Naive thymus-derived CD8-positive, alpha-beta T cell (primary cell): ENCODE measurements around the gene PLPPR4. TPM values are rescaled to one million over a fixed set of nuclear protein-coding genes. Genes with fewer than 3 reads are reported as not detected.

ENCODE experiments used
- ATAC-seq, 2 donors: fragments of 150-1000 bp; cut with Tn5 transposase in 1 of 2; sonication (Bioruptor Pico), chemical (Tn5 transposase) in 1 of 2; 1 replicate in 1 of 2; 2 replicates in 1 of 2; pipeline ENCODE4 v1.10.0; 2021; ENCODE audit warnings: mild to moderate bottlenecking in 2 of 2, moderate library complexity in 2 of 2
- POLR2A ChIA-PET: fragments of 350-600 bp; sonication (Branson Sonifier 250); formaldehyde crosslinking; loops from one replicate; lab custom pipeline; 2021; ENCODE audit warnings: antibody characterized with exemption; lab: Charles Lee
- DNase-seq, 10 donors: peaks; one replicate each; pipeline versions ENCODE4 v3.0.0 to v3.0.0-alpha.2; 2020 to 2022
- H3K27ac Mint-ChIP-seq, 10 donors: one replicate each; pipeline ENCODE4 v1.8.0; 2020 to 2022; ENCODE audit warnings: mild to moderate bottlenecking in 10 of 10, mixed read lengths in 10 of 10, moderate library complexity in 4 of 10, inconsistent platforms in 1 of 10
- H3K27me3 Mint-ChIP-seq, 5 donors: one replicate each; pipeline ENCODE4 v1.8.0; 2021 to 2022; ENCODE audit warnings: mixed read lengths in 5 of 5
- H3K36me3 Mint-ChIP-seq, 3 donors: one replicate each; pipeline ENCODE4 v1.8.0; 2020 to 2022; ENCODE audit warnings: mixed read lengths in 3 of 3, mild to moderate bottlenecking in 2 of 3, inconsistent platforms in 1 of 3
- H3K4me1 Mint-ChIP-seq, 4 donors: one replicate each; pipeline ENCODE4 v1.8.0; 2021 to 2022; ENCODE audit warnings: mixed read lengths in 4 of 4
- H3K4me3 Mint-ChIP-seq, 10 donors: one replicate each; pipeline ENCODE4 v1.8.0; 2020 to 2022; ENCODE audit warnings: mild to moderate bottlenecking in 10 of 10, mixed read lengths in 10 of 10, moderate library complexity in 6 of 10, inconsistent platforms in 1 of 10
- H3K9me3 Mint-ChIP-seq, 9 donors: one replicate each; pipeline ENCODE4 v1.8.0; 2020 to 2022; ENCODE audit warnings: mixed read lengths in 9 of 9, mild to moderate bottlenecking in 3 of 9, inconsistent platforms in 1 of 9, moderate library complexity in 1 of 9
- polyA plus RNA-seq, 3 donors: library from polyadenylated mRNA; unstranded; fragments of 300-500 nt; fragmentation: Illumina TruSeq; gene quantifications; one replicate each; pipeline ENCODE4 v1.2.3, GENCODE V29; 2021
- total RNA-seq, 8 experiments: library from RNA in 2 of 8; stranded (reverse) in 2 of 8; gene quantifications; one replicate each; pipeline ENCODE4 v1.2.3 and lab custom pipeline; 2021 to 2026

PLPPR4 gene
- total and polyA plus RNA-seq, 5 experiments from 2014 or later, result not detected

GRCh38 chr1:99327357-99327756, 63.1 kb downstream of the PLPPR4 start:
- no peak for DNase-seq
- Mint-ChIP-seq H3K27ac (no peak overlapping the region), H3K27me3 (peaks cover 0 to 11% (median 4%) of the 10 kb centered on the region in 5 donors), H3K4me3 (no peak overlapping the region), H3K9me3 (peaks cover 0 to 2% (median 0%) of the 10 kb centered on the region in 9 donors), H3K4me1 (no peaks in the 10 kb centered on the region), H3K36me3 (no peaks in the 10 kb centered on the region)
- ATAC-seq, result no peak
- POLR2A ChIA-PET, result no interaction called here

- H3K4me1 Mint-ChIP-seq, result no peaks in the 10 kb centered on the region
- H3K27me3 Mint-ChIP-seq, result peaks cover 0 to 11% (median 3%) of the 10 kb centered on the region in 5 donors
- POLR2A ChIA-PET, result no interaction called here
- ATAC-seq, result no peak
- peaks cover 0 to 2% (median 0%) of the 10 kb centered on the region in 9 donors for H3K9me3 Mint-ChIP-seq
- no peak overlapping the region for H3K4me3 Mint-ChIP-seq
- H3K27ac Mint-ChIP-seq, result no peak overlapping the region
- no peak for DNase-seq
- no peaks in the 10 kb centered on the region for H3K36me3 Mint-ChIP-seq
Observed at GRCh38 chr1:99328171-99328570, 63.9 kb downstream of the PLPPR4 start.

- POLR2A ChIA-PET, result no interaction called here
- no peak overlapping the region for H3K4me3 Mint-ChIP-seq
Observed at GRCh38 chr1:99331083-99331482, 66.8 kb downstream of the PLPPR4 start.

GRCh38 chr1:99331636-99332035, 67.3 kb downstream of the PLPPR4 start:
- Mint-ChIP-seq H3K4me3 (no peak overlapping the region), H3K27ac (no peak overlapping the region), H3K36me3 (no peaks in the 10 kb centered on the region), H3K4me1 (no peaks in the 10 kb centered on the region), H3K27me3 (peaks cover 0 to 4% (median 0%) of the 10 kb centered on the region in 5 donors), H3K9me3 (peaks cover 0 to 2% (median 0%) of the 10 kb centered on the region in 9 donors)
- DNase-seq, result no peak
- ATAC-seq, result no peak
- POLR2A ChIA-PET, result no interaction called here

More at GRCh38 chr1:99331083-99331482, 66.8 kb downstream of the PLPPR4 start:
- H3K4me1 Mint-ChIP-seq, result no peaks in the 10 kb centered on the region
- no peaks in the 10 kb centered on the region for H3K36me3 Mint-ChIP-seq
- DNase-seq, result no peak
- no peak for ATAC-seq
- H3K27ac Mint-ChIP-seq, result no peak overlapping the region
- H3K9me3 Mint-ChIP-seq, result peaks cover 0 to 2% (median 0%) of the 10 kb centered on the region in 9 donors
- H3K27me3 Mint-ChIP-seq, result peaks cover 0 to 4% (median 0%) of the 10 kb centered on the region in 5 donors

GRCh38 chr1:99332561-99332960, 68.3 kb downstream of the PLPPR4 start:
- peaks cover 0 to 3% (median 0%) of the 10 kb centered on the region in 9 donors for H3K9me3 Mint-ChIP-seq
- DNase-seq (no peak), ATAC-seq (no peak)
- no peak overlapping the region for H3K27ac Mint-ChIP-seq
- no peaks in the 10 kb centered on the region for H3K36me3 Mint-ChIP-seq
- H3K4me3 Mint-ChIP-seq, result no peak overlapping the region
- no peaks in the 10 kb centered on the region for H3K4me1 Mint-ChIP-seq
- H3K27me3 Mint-ChIP-seq, result peaks cover 0 to 3% (median 0%) of the 10 kb centered on the region in 5 donors
- POLR2A ChIA-PET, result no interaction called here

GRCh38 chr1:99334991-99335390, 70.7 kb downstream of the PLPPR4 start:
- no peaks in the 10 kb centered on the region for H3K36me3 Mint-ChIP-seq
- H3K27ac Mint-ChIP-seq, result no peak overlapping the region
- H3K27me3 Mint-ChIP-seq, result no peaks in the 10 kb centered on the region
- POLR2A ChIA-PET, result no interaction called here
- peaks cover 0 to 5% (median 0%) of the 10 kb centered on the region in 9 donors for H3K9me3 Mint-ChIP-seq
- H3K4me1 Mint-ChIP-seq, result no peaks in the 10 kb centered on the region
- ATAC-seq, result no peak
- H3K4me3 Mint-ChIP-seq, result no peak overlapping the region
- no peak for DNase-seq

GRCh38 chr1:99347041-99347684, 82.9 kb downstream of the PLPPR4 start:
- POLR2A ChIA-PET, result no interaction called here
- Mint-ChIP-seq H3K27me3 (peaks cover 0 to 7% (median 5%) of the 10 kb centered on the region in 5 donors), H3K4me1 (no peaks in the 10 kb centered on the region)

GRCh38 chr1:99348397-99349132, 84.3 kb downstream of the PLPPR4 start:
- Mint-ChIP-seq H3K4me3 (no peak overlapping the region), H3K27ac (no peak overlapping the region), H3K4me1 (no peaks in the 10 kb centered on the region), H3K27me3 (peaks cover 0 to 5% (median 0%) of the 10 kb centered on the region in 5 donors), H3K36me3 (no peaks in the 10 kb centered on the region), H3K9me3 (peaks cover 0 to 4% (median 0%) of the 10 kb centered on the region in 9 donors)
- ATAC-seq (no peak), DNase-seq (no peak)
- POLR2A ChIA-PET, result no interaction called here

More at GRCh38 chr1:99347041-99347684, 82.9 kb downstream of the PLPPR4 start:
- DNase-seq (no peak), ATAC-seq (no peak)
- Mint-ChIP-seq H3K27ac (no peak overlapping the region), H3K9me3 (peaks cover 0 to 8% (median under 1%) of the 10 kb centered on the region in 9 donors), H3K4me3 (no peak overlapping the region), H3K36me3 (no peaks in the 10 kb centered on the region)

- Mint-ChIP-seq H3K36me3 (no peaks in the 10 kb centered on the region), H3K27me3 (peaks cover 0 to 10% (median 0%) of the 10 kb centered on the region in 5 donors), H3K9me3 (peaks cover 0 to 4% (median 0%) of the 10 kb centered on the region in 9 donors), H3K4me3 (no peak overlapping the region), H3K4me1 (no peaks in the 10 kb centered on the region), H3K27ac (no peak overlapping the region)
- POLR2A ChIA-PET, result no interaction called here
- no peak for DNase-seq
- ATAC-seq, result no peak
Observed at GRCh38 chr1:99352821-99353220, 88.5 kb downstream of the PLPPR4 start.

- POLR2A ChIA-PET, result no interaction called here
- Mint-ChIP-seq H3K36me3 (no peaks in the 10 kb centered on the region), H3K4me3 (no peak overlapping the region), H3K27me3 (peaks cover 0 to 11% (median 0%) of the 10 kb centered on the region in 5 donors), H3K27ac (no peak overlapping the region), H3K4me1 (no peaks in the 10 kb centered on the region), H3K9me3 (peaks cover 0 to 2% (median 0%) of the 10 kb centered on the region in 9 donors)
- no peak for ATAC-seq
- DNase-seq, result no peak
Observed at GRCh38 chr1:99358770-99359169, 94.5 kb downstream of the PLPPR4 start.
